Lower leg skin (tissue), 4 donors: Measurements from ENCODE around the gene UBA52. TPM values are rescaled to one million over a fixed set of nuclear protein-coding genes. Genes with fewer than 3 reads are reported as not detected.

Experiments
- DNase-seq, 2 donors: peaks; one replicate each; pipeline ENCODE4 v3.0.0-alpha.2; 2019; ENCODE audit warnings: low spot score in 2 of 2
- H3K4me3 ChIP-seq: fragments of 200-600 bp; sonication (generic); 2 replicates; pipeline ENCODE4 v1.5.1; 2017; ENCODE audit warnings: mild to moderate bottlenecking, low read depth; ENCODE audit not compliant: poor library complexity, severe bottlenecking
- CTCF ChIP-seq, 3 donors: fragments of 450-650 bp; IDR thresholded peaks; one replicate each; pipeline ENCODE4 v1.5.1; 2016; ENCODE audit warnings: antibody characterized with exemption in 3 of 3, mild to moderate bottlenecking in 3 of 3, moderate library complexity in 2 of 3
- POLR2A ChIP-seq, 2 donors: fragments of 450-650 bp; IDR thresholded peaks; one replicate each; pipeline ENCODE4 v1.6.1; 2016 to 2017; ENCODE audit warnings: antibody characterized with exemption in 2 of 2, mild to moderate bottlenecking in 1 of 2, moderate library complexity in 1 of 2
- WGBS, 2 donors: methylation state at CpG; one replicate each; pipeline ENCODE4 v1.1.5; 2018; 5-methylcytosine and 5-hydroxymethylcytosine counted together
- intact Hi-C: fragments of 100-400 bp; cut with DNase I; formaldehyde crosslinking; loops from one replicate; pipeline ENCODE4 v1.15.0; 2023; ENCODE audit warnings: low total_unique reads
- total RNA-seq, 4 donors: library from RNA; depleted of rRNA; stranded (reverse); fragments of >200 nt; gene quantifications; one replicate each; pipeline ENCODE4 v1.1.0, GENCODE V29; 2016

Gene UBA52
- total RNA-seq, 4 donors from 2014 or later: 625 to 1,001 (median 848) TPM

GRCh38 chr19:18577365-18577914 is 5.8 kb downstream of the UBA52 start:
- no peak overlapping the region for H3K4me3 ChIP-seq
- intact Hi-C loops: loop anchor here (10.0 kb wide), 1 partner anchor 113 kb away; no protein-coding TSS in a partner anchor
- no peak for TF ChIP-seq POLR2A (IDR thresholded peaks at IDR 0.05)
- TF ChIP-seq CTCF (IDR thresholded peaks at IDR 0.05): no peak
- WGBS, 2 donors: 82 to 86% methylated on average over 21 of the region's 21 CpGs
- no peak for DNase-seq

DNA sequence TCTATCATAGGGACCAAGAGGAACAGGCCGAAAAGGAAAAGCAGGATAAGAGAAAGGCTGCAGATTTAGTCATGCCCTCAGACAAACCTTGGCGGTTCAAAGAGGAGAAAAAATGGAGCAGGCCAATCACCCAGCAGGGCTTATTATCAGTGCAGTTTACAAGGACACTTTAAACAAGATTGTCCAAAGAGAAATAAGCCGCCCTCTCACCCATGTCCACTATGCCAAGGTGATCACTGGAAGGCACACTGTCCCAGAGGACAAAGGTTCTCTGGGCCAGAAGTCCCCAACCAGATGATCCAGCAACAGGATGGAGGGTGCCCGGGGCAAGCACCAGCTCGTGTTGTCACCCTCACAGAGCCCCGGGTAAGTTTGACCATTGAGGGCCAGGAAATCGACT is 8.7 kb downstream of the UBA52 start:
- intact Hi-C loops: no loop called here
- H3K4me3 ChIP-seq: no peak overlapping the region
- DNase-seq: no peak
- TF ChIP-seq CTCF (IDR thresholded peaks at IDR 0.05) (no peak), POLR2A (IDR thresholded peaks at IDR 0.05) (no peak)
- WGBS, 2 donors: 59 to 65% methylated on average over 7 of the region's 7 CpGs

DNA sequence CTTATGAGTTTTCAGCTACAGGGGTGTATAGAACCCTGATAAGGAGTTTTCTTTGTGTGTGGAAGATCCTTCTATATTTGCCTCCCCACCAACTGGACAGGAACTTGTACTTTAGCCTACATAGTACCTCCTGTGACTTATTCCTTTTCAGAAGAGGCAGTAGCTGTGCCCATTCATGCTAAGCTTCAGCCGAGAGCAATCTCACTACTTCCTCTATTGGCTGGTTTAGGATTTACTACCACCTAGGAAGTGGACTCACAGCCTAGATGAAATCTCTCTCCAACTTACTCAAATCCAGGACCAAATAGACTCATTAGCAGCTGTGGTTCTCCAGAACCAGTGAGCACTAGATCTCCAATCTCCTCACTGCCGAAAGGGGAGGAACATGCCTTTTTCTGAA is 14.6 kb downstream of the UBA52 start:
- H3K4me3 ChIP-seq: no peak overlapping the region
- intact Hi-C loops: no loop called here
- TF ChIP-seq CTCF (IDR thresholded peaks at IDR 0.05) (no peak), POLR2A (IDR thresholded peaks at IDR 0.05) (no peak)
- no peak for DNase-seq
- 53 to 58% methylated on average over 2 of the region's 2 CpGs for WGBS, 2 donors

- DNase-seq: peak in 1 of 2 donors; percentile 73
- H3K4me3 ChIP-seq: no peak overlapping the region
- TF ChIP-seq POLR2A (IDR thresholded peaks at IDR 0.05) (no peak), CTCF (IDR thresholded peaks at IDR 0.05) (no peak)
- intact Hi-C loops: no loop called here
- WGBS, 2 donors: 91% methylated on average over 12 of the region's 12 CpGs
Measured at GRCh38 chr19:18587561-18587960, 15.9 kb downstream of the UBA52 start.

DNA sequence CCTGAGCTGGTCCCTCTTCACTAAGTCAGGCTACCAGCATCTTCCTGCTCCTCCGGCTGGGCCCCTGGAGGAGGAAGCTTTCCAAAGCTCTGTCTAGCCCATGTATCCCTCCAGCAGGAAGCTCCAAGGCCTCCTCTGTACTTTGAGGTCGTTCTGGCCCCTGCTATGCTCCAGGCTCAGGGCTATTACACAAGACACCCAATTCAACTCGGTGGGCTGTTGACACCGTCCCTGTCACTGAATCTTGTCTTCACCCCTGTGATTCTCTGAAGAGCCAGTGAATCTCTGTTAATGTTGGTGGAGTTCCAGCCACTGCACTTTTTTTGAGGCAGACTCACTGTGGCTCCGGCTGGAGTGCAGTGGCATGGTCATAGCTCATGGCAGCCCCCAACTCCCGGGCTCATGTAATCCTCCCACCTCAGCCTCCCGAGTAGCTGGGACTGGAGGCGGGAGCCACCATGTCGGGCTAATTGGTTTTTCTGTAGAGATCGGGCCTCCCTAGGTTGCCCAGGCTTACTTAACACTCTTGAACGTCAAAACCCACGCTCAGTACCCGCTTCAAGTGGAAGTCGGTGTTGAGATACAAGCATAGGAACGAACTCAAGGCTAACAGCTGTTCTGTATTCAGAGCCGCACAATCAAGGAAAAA is 16.4 kb downstream of the UBA52 start:
- DNase-seq: peak in 1 of 2 donors; percentile 73
- peak overlapping the region; percentile 83 for H3K4me3 ChIP-seq
- TF ChIP-seq CTCF (IDR thresholded peaks at IDR 0.05) (no peak), POLR2A (IDR thresholded peaks at IDR 0.05) (no peak)
- WGBS, 2 donors: 27 to 36% methylated on average over 15 of the region's 16 CpGs
- intact Hi-C loops: no loop called here
